ENCODE data around the gene SELPLG. TPM values are rescaled to one million over a fixed set of nuclear protein-coding genes. Genes with fewer than 3 reads are reported as not detected.
"Not testable (repeated sequence)": the region's sequence is repeated elsewhere in the genome, so short reads cannot be mapped to it uniquely, and the experiment has no call there.

The SELPLG gene
- total and polyA plus RNA-seq, 10 donors: 23.6 to 220 (median 72.4) TPM

GRCh38 chr12:108594323-108594903 lies 39.3 kb downstream of the SELPLG start:
- Histone ChIP-seq H3K4me3 (no peak overlapping the region), H3K9me3 (no peaks in the 10 kb centered on the region), H3K27me3 (replicated peaks in 1 of 7) (no peaks in the 10 kb centered on the region), H3K36me3 (peaks cover 0 to 6% (median 0%) of the 10 kb centered on the region in 6 donors), H3K27ac (no peak overlapping the region), H3K4me1 (peaks cover 0 to 22% (median 3%) of the 10 kb centered on the region in 6 donors)
- 91 to 100% (median 95%) methylated on average over 10 of the region's 10 CpGs for WGBS, 5 donors
- TF ChIP-seq POLR2AphosphoS5 (IDR thresholded peaks at IDR 0.05): no peak
- no peak for TF ChIP-seq CTCF (IDR thresholded peaks at IDR 0.05 in 8 of 11, conservative IDR thresholded peaks at IDR 0.05 in 3 of 11)
- no peak for TF ChIP-seq POLR2A (IDR thresholded peaks at IDR 0.05)
- peak; percentile 5 for DNase-seq
- intact Hi-C loops (cut with DNase I; ENCODE audit: low total_unique reads): no loop called here

GRCh38 chr12:108592033-108592909 lies 41.4 kb downstream of the SELPLG start:
- H3K27me3 ChIP-seq (replicated peaks in 1 of 7): no peaks in the 10 kb centered on the region
- no peak for TF ChIP-seq POLR2AphosphoS5 (IDR thresholded peaks at IDR 0.05)
- no peak for TF ChIP-seq CTCF (IDR thresholded peaks at IDR 0.05 in 8 of 11, conservative IDR thresholded peaks at IDR 0.05 in 3 of 11)
- no peak for TF ChIP-seq POLR2A (IDR thresholded peaks at IDR 0.05)
- H3K4me3 ChIP-seq: no peak overlapping the region
- 90 to 97% (median 93%) methylated on average over 16 to 25 of the region's 25 CpGs for whole genome bisulfite sequencing, 5 donors
- H3K27ac ChIP-seq: no peak overlapping the region
- H3K36me3 ChIP-seq: peaks cover 0 to 6% (median 0%) of the 10 kb centered on the region in 6 donors
- no peaks in the 10 kb centered on the region for H3K9me3 ChIP-seq
- intact Hi-C loops (cut with DNase I; ENCODE audit: low total_unique reads): no loop called here
- peak; percentile 61 for DNase-seq
- peaks cover 0 to 9% (median 2%) of the 10 kb centered on the region in 6 donors for H3K4me1 ChIP-seq

- Histone ChIP-seq H3K27ac (no peak overlapping the region), H3K27me3 (replicated peaks in 1 of 7) (no peaks in the 10 kb centered on the region), H3K36me3 (peaks cover 0 to 6% (median 0%) of the 10 kb centered on the region in 6 donors), H3K9me3 (no peaks in the 10 kb centered on the region), H3K4me1 (peaks cover 0 to under 1% (median 0%) of the 10 kb centered on the region in 6 donors), H3K4me3 (no peak overlapping the region)
- peak; percentile 67 for DNase-seq
- 85 to 92% (median 87%) methylated on average over 20 to 22 of the region's 22 CpGs for WGBS, 5 donors
- intact Hi-C loops (cut with DNase I; ENCODE audit: low total_unique reads): no loop called here
- TF ChIP-seq CTCF (IDR thresholded peaks at IDR 0.05 in 8 of 11, conservative IDR thresholded peaks at IDR 0.05 in 3 of 11) (no peak), POLR2AphosphoS5 (IDR thresholded peaks at IDR 0.05) (peak in 1 of 3 donors; percentile 15), POLR2A (IDR thresholded peaks at IDR 0.05) (no peak)
These were observed 42.3 kb downstream of the SELPLG start for GRCh38 chr12:108591267-108591980.

GRCh38 chr12:108590463-108590862 lies 43.2 kb downstream of the SELPLG start:
- H3K4me1 ChIP-seq; H3K27ac ChIP-seq; H3K9me3 ChIP-seq; H3K27me3 ChIP-seq (replicated peaks in 1 of 7); intact Hi-C loops (cut with DNase I; ENCODE audit: low total_unique reads); H3K4me3 ChIP-seq; H3K36me3 ChIP-seq: not testable (repeated sequence)
- DNase-seq: peak; percentile 18
- 83 to 89% (median 87%) methylated on average over 9 of the region's 9 CpGs for WGBS, 5 donors

Data from spleen (tissue), 11 donors.